GM12872 (cell line): Measurements from ENCODE around the gene CRCP.

Experiments
- TF ChIP-seq, protein P1 (sequence below): IDR thresholded peaks from 3 replicates; pipeline ENCODE4 v1.5.1; 2011; ENCODE audit warnings: low read depth, mild to moderate bottlenecking, low read length, moderate library complexity; ENCODE audit not compliant: insufficient read depth

CRCP gene

DNA sequence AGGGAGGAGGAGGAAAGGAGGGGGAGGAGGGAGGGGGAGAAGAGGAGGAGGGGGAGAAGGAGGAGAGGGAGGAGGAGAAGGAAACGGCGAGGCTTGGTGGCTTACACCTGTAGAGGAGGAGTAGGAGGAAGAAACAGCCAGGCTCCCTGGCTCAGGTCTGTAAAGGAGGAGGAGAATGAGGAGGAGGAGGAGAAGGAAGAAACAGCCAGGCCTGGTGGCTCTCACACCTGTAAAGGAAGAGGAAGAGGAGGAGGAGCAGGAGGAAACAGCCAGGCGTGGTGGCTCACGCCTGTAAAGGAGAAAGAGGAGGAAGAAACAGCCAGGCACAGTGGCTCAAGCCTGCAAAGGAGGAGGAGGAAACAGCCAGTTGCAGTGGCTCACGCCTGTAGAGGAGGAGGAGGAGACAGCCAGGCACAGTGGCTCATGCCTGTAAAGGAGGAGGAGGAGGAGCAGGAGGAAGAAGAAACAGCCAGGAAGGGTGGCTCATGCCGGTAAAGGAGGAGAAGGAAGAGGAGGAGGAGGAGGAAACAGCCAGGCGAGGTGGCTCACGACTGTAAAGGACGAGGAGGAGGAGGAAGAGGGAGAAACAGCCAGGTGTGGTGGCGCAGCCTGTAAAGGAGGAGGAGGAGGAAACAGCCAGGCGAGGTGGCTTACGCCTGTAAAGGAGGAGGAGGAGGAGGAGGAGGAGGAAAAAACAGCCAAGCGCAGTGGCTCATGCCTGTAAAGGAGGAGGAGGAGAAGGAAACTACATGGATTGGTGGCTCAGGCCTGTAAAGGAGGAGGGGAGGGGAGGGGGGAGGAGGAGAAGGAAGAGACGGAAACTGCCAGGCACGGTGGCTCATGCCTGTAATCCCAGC, 14.9 kb upstream of the CRCP start:
- TF ChIP-seq, protein P1, sequence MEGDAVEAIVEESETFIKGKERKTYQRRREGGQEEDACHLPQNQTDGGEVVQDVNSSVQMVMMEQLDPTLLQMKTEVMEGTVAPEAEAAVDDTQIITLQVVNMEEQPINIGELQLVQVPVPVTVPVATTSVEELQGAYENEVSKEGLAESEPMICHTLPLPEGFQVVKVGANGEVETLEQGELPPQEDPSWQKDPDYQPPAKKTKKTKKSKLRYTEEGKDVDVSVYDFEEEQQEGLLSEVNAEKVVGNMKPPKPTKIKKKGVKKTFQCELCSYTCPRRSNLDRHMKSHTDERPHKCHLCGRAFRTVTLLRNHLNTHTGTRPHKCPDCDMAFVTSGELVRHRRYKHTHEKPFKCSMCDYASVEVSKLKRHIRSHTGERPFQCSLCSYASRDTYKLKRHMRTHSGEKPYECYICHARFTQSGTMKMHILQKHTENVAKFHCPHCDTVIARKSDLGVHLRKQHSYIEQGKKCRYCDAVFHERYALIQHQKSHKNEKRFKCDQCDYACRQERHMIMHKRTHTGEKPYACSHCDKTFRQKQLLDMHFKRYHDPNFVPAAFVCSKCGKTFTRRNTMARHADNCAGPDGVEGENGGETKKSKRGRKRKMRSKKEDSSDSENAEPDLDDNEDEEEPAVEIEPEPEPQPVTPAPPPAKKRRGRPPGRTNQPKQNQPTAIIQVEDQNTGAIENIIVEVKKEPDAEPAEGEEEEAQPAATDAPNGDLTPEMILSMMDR = no peak

DNA sequence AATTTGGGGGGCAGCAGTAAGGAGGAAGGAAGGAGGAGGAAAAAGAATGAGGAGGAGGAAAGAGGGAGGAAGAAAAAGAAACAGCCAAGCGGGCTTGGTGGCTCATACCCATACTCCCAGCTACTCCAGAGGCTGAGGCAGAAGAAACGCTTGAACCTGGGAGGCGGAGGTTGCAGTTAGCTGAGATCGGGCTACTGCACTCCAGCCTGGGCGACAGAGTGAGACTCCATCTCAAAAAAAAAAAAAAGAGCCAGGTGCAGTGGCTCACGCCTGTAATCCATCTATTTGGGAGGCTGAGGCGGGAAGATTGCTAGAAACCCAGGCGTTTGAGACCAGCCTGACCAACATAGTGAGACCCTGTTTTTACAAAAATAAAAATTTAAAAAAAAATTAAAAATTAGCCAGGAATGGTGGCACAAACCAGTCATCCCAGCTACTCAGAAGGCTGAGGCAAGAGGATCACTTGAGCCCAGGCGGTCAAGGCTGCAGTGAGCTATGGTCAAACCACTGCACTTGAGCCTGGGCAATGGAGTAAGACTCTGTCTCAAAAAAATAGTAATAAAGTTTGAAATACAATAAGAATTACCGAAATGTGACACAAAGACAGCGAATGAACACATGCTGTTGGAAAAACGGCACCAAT, 14.1 kb upstream of the CRCP start:
- TF ChIP-seq, protein P1 = no peak

DNA sequence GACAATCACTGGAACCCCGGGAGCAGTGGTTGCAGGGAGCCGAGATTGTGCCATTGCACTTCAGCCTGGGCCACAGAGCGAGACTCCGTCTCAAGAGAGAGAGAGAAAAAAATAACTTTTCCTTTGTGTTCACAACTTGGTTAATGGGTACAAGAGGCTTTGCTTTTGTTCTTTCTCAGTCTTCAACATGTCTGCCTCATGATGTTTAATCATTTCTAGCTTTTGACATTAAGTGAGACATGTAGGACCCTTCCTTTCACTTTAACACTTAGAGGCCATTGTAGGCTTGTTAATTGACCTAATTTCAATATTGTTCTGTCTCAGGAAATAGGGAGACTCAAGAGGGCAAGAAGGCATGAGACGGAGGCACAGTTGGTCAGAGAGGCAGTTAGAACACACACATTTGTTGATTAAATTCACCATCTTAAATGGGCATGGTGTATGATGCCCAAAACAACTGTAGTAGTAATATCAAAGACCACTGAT, 9.3 kb upstream of the CRCP start:
- TF ChIP-seq, protein P1 = no peak

DNA sequence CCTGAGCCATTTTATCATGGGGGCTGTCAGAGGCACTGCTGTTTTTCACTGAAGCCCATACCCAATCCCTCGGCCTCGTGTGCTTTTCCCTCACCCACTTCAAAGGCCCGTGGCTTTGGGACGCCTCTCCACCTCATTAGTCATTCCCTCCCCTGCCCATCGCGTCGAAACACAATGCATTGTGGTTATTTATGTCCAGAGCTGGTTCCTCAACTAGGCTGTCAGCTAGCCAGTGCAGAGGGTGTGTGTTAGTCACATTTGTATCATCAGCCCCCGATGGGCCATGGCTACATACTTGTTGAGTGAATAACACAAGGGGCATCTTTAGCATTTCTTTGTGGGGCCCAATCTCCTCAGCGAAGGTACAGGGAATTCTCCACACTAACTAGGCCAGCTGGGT, 3.8 kb upstream of the CRCP start:
- TF ChIP-seq, protein P1 = no peak

DNA sequence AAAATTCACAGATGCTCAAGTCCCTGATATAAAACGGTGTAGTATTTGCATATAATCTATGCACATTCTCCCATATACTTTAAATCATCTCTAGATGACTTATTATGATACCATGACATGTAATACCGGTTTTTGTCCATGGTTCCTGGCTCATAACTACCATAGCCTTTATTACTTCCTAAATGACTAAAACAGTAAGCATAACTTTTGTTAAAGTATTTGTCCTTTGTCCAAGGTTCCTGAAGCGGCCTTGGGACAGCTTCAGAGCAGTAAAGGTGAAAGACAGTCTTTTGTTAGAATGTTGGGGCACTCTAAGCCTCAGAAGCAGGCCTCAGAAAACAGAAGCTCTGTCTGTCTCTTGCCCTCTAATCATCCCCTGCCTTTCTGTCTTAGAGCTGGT, 4.0 kb downstream of the CRCP start:
- TF ChIP-seq, protein P1 = no peak

DNA sequence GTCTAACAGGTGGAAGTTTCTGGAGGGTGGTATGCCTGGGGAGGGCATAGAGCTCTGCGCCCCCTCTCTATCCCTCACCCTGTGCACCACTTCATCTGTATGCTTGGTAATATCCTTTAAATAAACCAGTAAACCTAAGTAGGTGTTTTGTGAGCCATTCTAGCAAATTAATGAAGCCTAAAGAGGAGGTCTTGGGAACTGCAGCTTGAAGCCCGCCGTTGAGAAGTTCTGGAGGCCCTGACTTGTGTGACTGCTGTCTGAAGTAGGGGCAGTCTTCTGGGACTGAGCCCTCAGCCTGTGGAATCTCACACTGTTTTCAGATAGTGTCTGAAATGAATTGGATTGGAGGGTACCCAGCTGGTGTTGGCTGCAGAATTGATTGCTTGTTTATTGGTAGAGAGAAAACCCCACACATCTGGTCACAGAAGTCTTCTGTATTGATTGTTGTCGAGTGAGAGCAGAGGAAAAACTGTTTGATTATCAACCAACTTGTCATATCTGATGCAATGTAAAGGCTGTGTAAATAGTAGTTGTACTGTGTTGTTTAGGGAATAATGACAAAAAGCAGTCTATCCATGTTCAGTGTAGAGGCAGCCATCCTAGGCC, 4.7 kb downstream of the CRCP start:
- TF ChIP-seq, protein P1 = no peak

DNA sequence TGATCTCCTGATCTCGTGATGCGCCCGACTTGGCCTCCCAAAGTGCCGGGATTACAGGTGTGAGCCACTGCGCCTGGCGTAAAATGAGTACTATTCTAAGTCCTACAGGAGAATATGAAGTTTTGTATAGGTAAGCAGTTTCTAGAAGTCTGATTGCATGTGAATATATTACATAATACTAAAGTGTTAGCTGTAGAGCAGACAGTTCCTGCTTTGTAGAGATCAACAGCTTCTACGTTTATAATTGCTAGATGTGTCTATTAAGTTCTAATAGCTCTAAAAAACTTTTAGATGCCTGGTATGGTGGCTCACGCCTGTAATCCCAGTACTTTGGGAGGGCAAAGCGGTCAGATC, 8.5 kb downstream of the CRCP start:
- TF ChIP-seq, protein P1 = no peak
